Fibroblast of the conjunctiva (primary cell): Measurements from ENCODE around the gene ELAVL1.

ENCODE experiments used
- DNase-seq: peaks from one replicate; pipeline ENCODE4 v3.0.0-alpha.2; 2010; ENCODE audit warnings: low read depth

ELAVL1 gene

DNA sequence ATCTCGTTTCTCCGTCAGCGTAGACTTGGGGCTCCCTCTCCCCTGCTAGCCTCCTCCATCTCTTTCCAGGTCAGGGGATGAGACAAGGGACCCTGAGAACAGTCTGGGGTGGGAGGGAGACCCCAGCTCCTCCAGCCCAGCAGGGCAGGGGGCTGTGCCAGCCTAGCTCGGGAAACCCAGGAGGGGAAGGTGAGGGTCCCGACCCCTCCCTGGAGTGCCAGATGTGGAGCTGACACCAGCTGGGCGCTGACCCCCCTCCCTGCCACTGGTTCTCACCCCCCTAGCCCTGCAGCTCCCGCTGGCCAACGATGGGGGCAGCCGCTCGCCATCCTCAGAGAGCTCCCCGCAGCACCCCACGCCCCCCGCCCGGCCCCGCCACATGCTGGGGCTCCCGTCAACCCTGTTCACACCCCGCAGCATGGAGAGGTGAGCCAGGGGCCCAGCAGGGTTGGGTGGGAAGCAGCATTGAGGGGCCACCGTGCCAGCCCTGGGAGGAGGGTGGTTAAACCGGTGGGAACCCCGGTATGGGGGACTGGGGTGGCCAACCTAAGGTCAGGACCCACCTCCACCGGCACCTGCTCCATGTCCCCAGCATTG lies 95.9 kb downstream of the ELAVL1 start:
- DNase-seq = no peak

DNA sequence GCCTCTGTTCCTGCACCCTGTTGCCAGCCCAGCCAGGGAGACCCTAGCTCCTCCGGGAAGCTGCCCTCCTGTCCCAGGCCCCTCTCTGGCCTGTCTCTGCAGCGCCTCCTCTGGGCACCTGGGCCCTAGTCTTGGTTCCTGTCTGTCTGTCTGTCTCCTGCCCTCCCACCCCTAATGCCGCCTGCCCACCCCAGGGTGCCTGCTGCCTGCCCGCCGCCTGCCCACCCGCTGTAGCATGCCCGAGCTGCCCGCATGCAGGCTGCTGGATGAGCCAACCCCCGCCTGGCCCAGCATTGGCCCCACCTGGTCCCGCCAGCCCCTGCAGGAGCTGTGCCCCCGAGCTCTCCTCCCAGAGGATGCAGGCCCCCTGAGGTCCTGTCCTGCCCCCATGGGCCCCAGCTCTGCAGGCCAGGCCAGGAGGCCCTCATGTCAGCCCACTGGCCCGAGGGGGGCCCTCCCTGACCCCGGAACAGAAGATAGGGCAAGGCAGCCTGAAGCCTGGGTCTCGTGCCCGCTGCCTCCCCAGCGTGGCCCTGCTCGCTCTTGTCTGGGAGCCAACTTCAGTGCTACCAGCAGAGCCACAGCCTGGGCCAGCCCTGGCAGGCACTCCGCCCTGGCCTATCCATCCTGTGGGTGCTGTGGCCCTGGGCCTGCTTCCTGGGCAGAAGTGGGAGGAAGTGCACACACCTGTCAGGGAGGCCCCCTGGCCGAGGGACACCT lies 96.5 kb downstream of the ELAVL1 start:
- no peak for DNase-seq
